GM04503 (cell line): ENCODE results near the gene DAAM1.
A peak's percentile ranks its signal among the peaks of the same experiment; 100 is the strongest.

Source experiments
- DNase-seq: peaks from one replicate; pipeline ENCODE4 v3.0.0-alpha.2; 2012; ENCODE audit warnings: low read depth

Gene DAAM1

GRCh38 chr14:59187802-59188460 is 536 bp upstream of the DAAM1 start:
- DNase-seq = no peak

- DNase-seq = no peak
Measured at GRCh38 chr14:59189091-59189785, 771 bp downstream of the DAAM1 start.

GRCh38 chr14:59189786-59190368 is 1.4 kb downstream of the DAAM1 start:
- peak; percentile 66 for DNase-seq

- DNase-seq = no peak
Measured at GRCh38 chr14:59190372-59190771, 1.9 kb downstream of the DAAM1 start.

GRCh38 chr14:59195912-59196311 is 7.4 kb downstream of the DAAM1 start:
- DNase-seq = no peak

- DNase-seq = no peak
Measured at GRCh38 chr14:59197695-59198262, 9.3 kb downstream of the DAAM1 start.

GRCh38 chr14:59199205-59199604 is 10.7 kb downstream of the DAAM1 start:
- DNase-seq = no peak

GRCh38 chr14:59199614-59200013 is 11.1 kb downstream of the DAAM1 start:
- no peak for DNase-seq

- no peak for DNase-seq
Measured at GRCh38 chr14:59200195-59200594, 11.7 kb downstream of the DAAM1 start.

GRCh38 chr14:59202031-59202430 is 13.6 kb downstream of the DAAM1 start:
- DNase-seq = no peak

GRCh38 chr14:59204305-59204704 is 15.8 kb downstream of the DAAM1 start:
- no peak for DNase-seq

GRCh38 chr14:59206892-59207291 is 18.4 kb downstream of the DAAM1 start:
- no peak for DNase-seq

GRCh38 chr14:59207506-59207933 is 19.1 kb downstream of the DAAM1 start:
- DNase-seq = no peak

- DNase-seq = no peak
Measured at GRCh38 chr14:59208224-59208814, 19.9 kb downstream of the DAAM1 start.

- DNase-seq = no peak
Measured at GRCh38 chr14:59208954-59209353, 20.5 kb downstream of the DAAM1 start.

- no peak for DNase-seq
Measured at GRCh38 chr14:59210621-59211020, 22.2 kb downstream of the DAAM1 start.

GRCh38 chr14:59213368-59214315 is 25.2 kb downstream of the DAAM1 start:
- DNase-seq = no peak

- no peak for DNase-seq
Measured at GRCh38 chr14:59214702-59215302, 26.3 kb downstream of the DAAM1 start.

- peak; percentile 29 for DNase-seq
Measured at GRCh38 chr14:59215322-59215721, 26.9 kb downstream of the DAAM1 start.

- DNase-seq = no peak
Measured at GRCh38 chr14:59215757-59216156, 27.3 kb downstream of the DAAM1 start.

GRCh38 chr14:59217011-59217410 is 28.5 kb downstream of the DAAM1 start:
- DNase-seq = no peak
